ENCODE measurements around the gene NFKBIA.

Gene NFKBIA

GRCh38 chr14:35351897-35352273 is 52.7 kb downstream of the NFKBIA start:
- no peak overlapping the region for H2AFZ ChIP-seq (ENCODE audit: low read depth, low read length)
- no peak overlapping the region for H3K9ac ChIP-seq (ENCODE audit: low read length)
- no peaks in the 10 kb centered on the region for H3K79me2 ChIP-seq (ENCODE audit: low read length)
- H3K36me3 ChIP-seq (replicated peaks; ENCODE audit: low read depth, low read length): no peaks in the 10 kb centered on the region
- no peak overlapping the region for H3K27ac ChIP-seq (ENCODE audit: low read length)
- no peak overlapping the region for H3K4me3 ChIP-seq (ENCODE audit: low read length)
- no peaks in the 10 kb centered on the region for H4K20me1 ChIP-seq (ENCODE audit: insufficient read depth, low read length)
- H3K9me3 ChIP-seq (ENCODE audit: insufficient read depth, low read length): no peaks in the 10 kb centered on the region
- no peak overlapping the region for H3K4me2 ChIP-seq (ENCODE audit: low read length)
- TF ChIP-seq EZH2phosphoT487 (IDR thresholded peaks at IDR 0.05; ENCODE audit: low read depth): no peak
- no peak for TF ChIP-seq CTCF (IDR thresholded peaks at IDR 0.05; ENCODE audit: low read depth, low read length)
- H3K27me3 ChIP-seq (ENCODE audit: low read depth, low read length): no peaks in the 10 kb centered on the region
- peaks cover 12% of the 10 kb centered on the region for H3K4me1 ChIP-seq (ENCODE audit: low read length)

Measured in OCI-LY3 (cell line).